ENCODE data around the gene KATNAL1.
"Not testable (repeated sequence)": the region's sequence is repeated elsewhere in the genome, so short reads cannot be mapped to it uniquely, and the experiment has no call there.

Gene KATNAL1

GRCh38 chr13:30290812-30291436, 16.4 kb downstream of the KATNAL1 start:
- no peak for DNase-seq

GRCh38 chr13:30289533-30289932, 17.8 kb downstream of the KATNAL1 start:
- DNase-seq, result no peak

- not testable (repeated sequence) for DNase-seq
Observed at GRCh38 chr13:30286059-30286458, 21.3 kb downstream of the KATNAL1 start.

GRCh38 chr13:30276178-30276577, 31.2 kb downstream of the KATNAL1 start:
- no peak for DNase-seq

GRCh38 chr13:30274083-30274482, 33.3 kb downstream of the KATNAL1 start:
- DNase-seq, result no peak

GRCh38 chr13:30270035-30270434, 37.3 kb downstream of the KATNAL1 start:
- DNase-seq, result not testable (repeated sequence)

- DNase-seq, result no peak
Observed at GRCh38 chr13:30268673-30269072, 38.7 kb downstream of the KATNAL1 start.

- DNase-seq, result no peak
Observed at GRCh38 chr13:30266756-30267155, 40.6 kb downstream of the KATNAL1 start.

- DNase-seq, result not testable (repeated sequence)
Observed at GRCh38 chr13:30259149-30259733, 48.1 kb downstream of the KATNAL1 start.

GRCh38 chr13:30257468-30258099, 49.8 kb downstream of the KATNAL1 start:
- DNase-seq, result no peak

- DNase-seq, result no peak
Observed at GRCh38 chr13:30256713-30257467, 50.5 kb downstream of the KATNAL1 start.

GRCh38 chr13:30255696-30256095, 51.7 kb downstream of the KATNAL1 start:
- no peak for DNase-seq

- DNase-seq, result no peak
Observed at GRCh38 chr13:30253830-30254229, 53.5 kb downstream of the KATNAL1 start.

GRCh38 chr13:30247406-30247805, 59.9 kb downstream of the KATNAL1 start:
- no peak for DNase-seq

- DNase-seq, result no peak
Observed at GRCh38 chr13:30241532-30241931, 65.8 kb downstream of the KATNAL1 start.

GRCh38 chr13:30240608-30241007, 66.7 kb downstream of the KATNAL1 start:
- DNase-seq, result no peak

GRCh38 chr13:30235216-30235615, 72.1 kb downstream of the KATNAL1 start:
- DNase-seq, result no peak

GRCh38 chr13:30234619-30235162, 72.7 kb downstream of the KATNAL1 start:
- DNase-seq, result no peak

- no peak for DNase-seq
Observed at GRCh38 chr13:30224732-30225131, 82.6 kb downstream of the KATNAL1 start.

- no peak for DNase-seq
Observed at GRCh38 chr13:30222254-30222653, 85.1 kb downstream of the KATNAL1 start.

GRCh38 chr13:30216111-30216510, 91.2 kb downstream of the KATNAL1 start:
- DNase-seq, result no peak

GRCh38 chr13:30212256-30212655, 95.1 kb downstream of the KATNAL1 start:
- no peak for DNase-seq

- no peak for DNase-seq
Observed at GRCh38 chr13:30211745-30212144, 95.6 kb downstream of the KATNAL1 start.
